ENCODE measurements around the gene PTPRN2. TPM values are rescaled to one million over a fixed set of nuclear protein-coding genes. Genes with fewer than 3 reads are reported as not detected.
"Not testable (repeated sequence)": the region's sequence is repeated elsewhere in the genome, so short reads cannot be mapped to it uniquely, and the experiment has no call there.

Gene PTPRN2
- polyA plus RNA-seq, 2 donors: 0.37 to 0.40 TPM

DNA sequence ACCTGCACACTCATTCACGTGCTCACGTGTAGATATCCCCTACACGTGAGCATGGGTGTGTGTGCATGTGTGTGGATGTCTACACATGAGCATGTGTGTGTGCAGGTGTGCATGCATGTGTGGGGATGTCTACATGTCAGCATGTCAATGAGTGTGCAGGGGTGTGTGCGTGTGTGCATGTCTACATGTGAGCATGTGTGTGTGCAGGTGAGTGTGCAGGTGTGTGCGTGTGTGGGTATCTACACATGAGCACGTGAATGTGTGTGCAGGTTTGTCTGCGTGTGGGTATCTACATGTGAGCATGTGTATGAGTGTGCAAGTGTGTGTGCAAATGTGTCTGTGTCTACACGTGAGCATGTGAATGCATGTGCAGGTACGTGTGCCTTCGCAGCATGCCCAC, 274.8 kb downstream of the PTPRN2 start:
- H3K4me1 ChIP-seq (ENCODE audit: control insufficient read depth in 2 of 2, insufficient read depth in 2 of 2, low read length in 1 of 2): no peaks in the 10 kb centered on the region
- H3K27me3 ChIP-seq (ENCODE audit: control insufficient read depth in 1 of 2, insufficient read depth in 2 of 2, low read length in 2 of 2): no peaks in the 10 kb centered on the region
- no peak overlapping the region for H3K4me3 ChIP-seq (ENCODE audit: low read depth in 1 of 2, low read length in 2 of 2)
- 97% methylated on average over 10 of the region's 10 CpGs for WGBS, 2 donors
- peaks cover 0 to 3% of the 10 kb centered on the region in 2 donors for H3K9me3 ChIP-seq (ENCODE audit: control insufficient read depth in 2 of 2, insufficient read depth in 1 of 2, low read depth in 1 of 2, low read length in 1 of 2)
- no peak overlapping the region for H3K27ac ChIP-seq (ENCODE audit: low read depth in 2 of 2, low read length in 1 of 2)
- H3K36me3 ChIP-seq (ENCODE audit: control insufficient read depth in 2 of 2, insufficient read depth in 2 of 2, low read length in 1 of 2): no peaks in the 10 kb centered on the region

- no peaks in the 10 kb centered on the region for H3K27me3 ChIP-seq (ENCODE audit: control insufficient read depth in 1 of 2, insufficient read depth in 2 of 2, low read length in 2 of 2)
- WGBS, 2 donors: 82 to 84% methylated on average over 11 of the region's 11 CpGs
- no peaks in the 10 kb centered on the region for H3K36me3 ChIP-seq (ENCODE audit: control insufficient read depth in 2 of 2, insufficient read depth in 2 of 2, low read length in 1 of 2)
- peaks cover 0 to 3% of the 10 kb centered on the region in 2 donors for H3K9me3 ChIP-seq (ENCODE audit: control insufficient read depth in 2 of 2, insufficient read depth in 1 of 2, low read depth in 1 of 2, low read length in 1 of 2)
- no peaks in the 10 kb centered on the region for H3K4me1 ChIP-seq (ENCODE audit: control insufficient read depth in 2 of 2, insufficient read depth in 2 of 2, low read length in 1 of 2)
- H3K4me3 ChIP-seq (ENCODE audit: low read depth in 1 of 2, low read length in 2 of 2): no peak overlapping the region
- H3K27ac ChIP-seq (ENCODE audit: low read depth in 2 of 2, low read length in 1 of 2): no peak overlapping the region
Observed at GRCh38 chr7:158311791-158312190, 275.8 kb downstream of the PTPRN2 start.

- Histone ChIP-seq H3K27ac (ENCODE audit: low read depth in 2 of 2, low read length in 1 of 2) (no peak overlapping the region), H3K9me3 (ENCODE audit: control insufficient read depth in 2 of 2, insufficient read depth in 1 of 2, low read depth in 1 of 2, low read length in 1 of 2) (peaks cover 0 to 3% of the 10 kb centered on the region in 2 donors), H3K27me3 (ENCODE audit: control insufficient read depth in 1 of 2, insufficient read depth in 2 of 2, low read length in 2 of 2) (no peaks in the 10 kb centered on the region), H3K36me3 (ENCODE audit: control insufficient read depth in 2 of 2, insufficient read depth in 2 of 2, low read length in 1 of 2) (no peaks in the 10 kb centered on the region), H3K4me1 (ENCODE audit: control insufficient read depth in 2 of 2, insufficient read depth in 2 of 2, low read length in 1 of 2) (no peaks in the 10 kb centered on the region), H3K4me3 (ENCODE audit: low read depth in 1 of 2, low read length in 2 of 2) (no peak overlapping the region)
- 82 to 85% methylated on average over 17 of the region's 17 CpGs for WGBS, 2 donors
Observed at GRCh38 chr7:158310924-158311666, 276.5 kb downstream of the PTPRN2 start.

GRCh38 chr7:158309868-158310763, 277.5 kb downstream of the PTPRN2 start:
- 88 to 92% methylated on average over 26 to 30 of the region's 33 CpGs for WGBS, 2 donors
- Histone ChIP-seq H3K27me3 (ENCODE audit: control insufficient read depth in 1 of 2, insufficient read depth in 2 of 2, low read length in 2 of 2) (no peaks in the 10 kb centered on the region), H3K9me3 (ENCODE audit: control insufficient read depth in 2 of 2, insufficient read depth in 1 of 2, low read depth in 1 of 2, low read length in 1 of 2) (peaks cover 0 to 3% of the 10 kb centered on the region in 2 donors), H3K4me3 (ENCODE audit: low read depth in 1 of 2, low read length in 2 of 2) (no peak overlapping the region), H3K27ac (ENCODE audit: low read depth in 2 of 2, low read length in 1 of 2) (no peak overlapping the region), H3K4me1 (ENCODE audit: control insufficient read depth in 2 of 2, insufficient read depth in 2 of 2, low read length in 1 of 2) (no peaks in the 10 kb centered on the region), H3K36me3 (ENCODE audit: control insufficient read depth in 2 of 2, insufficient read depth in 2 of 2, low read length in 1 of 2) (no peaks in the 10 kb centered on the region)

- Histone ChIP-seq H3K27me3 (ENCODE audit: control insufficient read depth in 1 of 2, insufficient read depth in 2 of 2, low read length in 2 of 2) (no peaks in the 10 kb centered on the region), H3K36me3 (ENCODE audit: control insufficient read depth in 2 of 2, insufficient read depth in 2 of 2, low read length in 1 of 2) (no peaks in the 10 kb centered on the region), H3K9me3 (ENCODE audit: control insufficient read depth in 2 of 2, insufficient read depth in 1 of 2, low read depth in 1 of 2, low read length in 1 of 2) (peaks cover 0 to 5% of the 10 kb centered on the region in 2 donors), H3K4me1 (ENCODE audit: control insufficient read depth in 2 of 2, insufficient read depth in 2 of 2, low read length in 1 of 2) (no peaks in the 10 kb centered on the region), H3K4me3 (ENCODE audit: low read depth in 1 of 2, low read length in 2 of 2) (no peak overlapping the region), H3K27ac (ENCODE audit: low read depth in 2 of 2, low read length in 1 of 2) (no peak overlapping the region)
- WGBS, 2 donors: 73 to 77% methylated on average over 1 of the region's 1 CpG
Observed at GRCh38 chr7:158308001-158308400, 279.6 kb downstream of the PTPRN2 start.

- H3K27me3 ChIP-seq (ENCODE audit: control insufficient read depth in 1 of 2, insufficient read depth in 2 of 2, low read length in 2 of 2); H3K4me3 ChIP-seq (ENCODE audit: low read depth in 1 of 2, low read length in 2 of 2); H3K27ac ChIP-seq (ENCODE audit: low read depth in 2 of 2, low read length in 1 of 2); H3K9me3 ChIP-seq (ENCODE audit: control insufficient read depth in 2 of 2, insufficient read depth in 1 of 2, low read depth in 1 of 2, low read length in 1 of 2); H3K4me1 ChIP-seq (ENCODE audit: control insufficient read depth in 2 of 2, insufficient read depth in 2 of 2, low read length in 1 of 2); H3K36me3 ChIP-seq (ENCODE audit: control insufficient read depth in 2 of 2, insufficient read depth in 2 of 2, low read length in 1 of 2): not testable (repeated sequence)
- 89 to 92% methylated on average over 6 of the region's 6 CpGs for WGBS, 2 donors
Observed at GRCh38 chr7:158304072-158304471, 283.6 kb downstream of the PTPRN2 start.

GRCh38 chr7:158303121-158303520, 284.5 kb downstream of the PTPRN2 start:
- Histone ChIP-seq H3K27ac (ENCODE audit: low read depth in 2 of 2, low read length in 1 of 2) (no peak overlapping the region), H3K4me3 (ENCODE audit: low read depth in 1 of 2, low read length in 2 of 2) (no peak overlapping the region), H3K27me3 (ENCODE audit: control insufficient read depth in 1 of 2, insufficient read depth in 2 of 2, low read length in 2 of 2) (no peaks in the 10 kb centered on the region), H3K4me1 (ENCODE audit: control insufficient read depth in 2 of 2, insufficient read depth in 2 of 2, low read length in 1 of 2) (no peaks in the 10 kb centered on the region), H3K9me3 (ENCODE audit: control insufficient read depth in 2 of 2, insufficient read depth in 1 of 2, low read depth in 1 of 2, low read length in 1 of 2) (peaks cover 0 to 4% of the 10 kb centered on the region in 2 donors), H3K36me3 (ENCODE audit: control insufficient read depth in 2 of 2, insufficient read depth in 2 of 2, low read length in 1 of 2) (no peaks in the 10 kb centered on the region)
- 79 to 85% methylated on average over 4 of the region's 4 CpGs for WGBS, 2 donors

GRCh38 chr7:158302274-158303070, 285.2 kb downstream of the PTPRN2 start:
- Histone ChIP-seq H3K27me3 (ENCODE audit: control insufficient read depth in 1 of 2, insufficient read depth in 2 of 2, low read length in 2 of 2) (no peaks in the 10 kb centered on the region), H3K4me3 (ENCODE audit: low read depth in 1 of 2, low read length in 2 of 2) (no peak overlapping the region), H3K9me3 (ENCODE audit: control insufficient read depth in 2 of 2, insufficient read depth in 1 of 2, low read depth in 1 of 2, low read length in 1 of 2) (peaks cover 0 to 4% of the 10 kb centered on the region in 2 donors), H3K4me1 (ENCODE audit: control insufficient read depth in 2 of 2, insufficient read depth in 2 of 2, low read length in 1 of 2) (no peaks in the 10 kb centered on the region), H3K27ac (ENCODE audit: low read depth in 2 of 2, low read length in 1 of 2) (no peak overlapping the region), H3K36me3 (ENCODE audit: control insufficient read depth in 2 of 2, insufficient read depth in 2 of 2, low read length in 1 of 2) (no peaks in the 10 kb centered on the region)
- 86 to 91% methylated on average over 14 of the region's 14 CpGs for WGBS, 2 donors

GRCh38 chr7:158301207-158301606, 286.4 kb downstream of the PTPRN2 start:
- H3K27ac ChIP-seq (ENCODE audit: low read depth in 2 of 2, low read length in 1 of 2): no peak overlapping the region
- H3K9me3 ChIP-seq (ENCODE audit: control insufficient read depth in 2 of 2, insufficient read depth in 1 of 2, low read depth in 1 of 2, low read length in 1 of 2): peaks cover 0 to 4% of the 10 kb centered on the region in 2 donors
- H3K4me3 ChIP-seq (ENCODE audit: low read depth in 1 of 2, low read length in 2 of 2): no peak overlapping the region
- 52 to 59% methylated on average over 10 of the region's 10 CpGs for WGBS, 2 donors
- no peaks in the 10 kb centered on the region for H3K36me3 ChIP-seq (ENCODE audit: control insufficient read depth in 2 of 2, insufficient read depth in 2 of 2, low read length in 1 of 2)
- no peaks in the 10 kb centered on the region for H3K27me3 ChIP-seq (ENCODE audit: control insufficient read depth in 1 of 2, insufficient read depth in 2 of 2, low read length in 2 of 2)
- H3K4me1 ChIP-seq (ENCODE audit: control insufficient read depth in 2 of 2, insufficient read depth in 2 of 2, low read length in 1 of 2): no peaks in the 10 kb centered on the region
